Measurements from ENCODE around the gene KCNJ9. TPM values are rescaled to one million over a fixed set of nuclear protein-coding genes. Genes with fewer than 3 reads are reported as not detected.

The KCNJ9 gene
- polyA plus RNA-seq, 3 donors, result not detected

- H2AFZ ChIP-seq (ENCODE audit: insufficient read depth, low read depth, low read length, poor library complexity, severe bottlenecking), result no peak overlapping the region
- H3K4me3 Mint-ChIP-seq, result peak overlapping the region in 1 of 2 donors; percentile 90
- H3K9ac ChIP-seq (ENCODE audit: insufficient read depth, low read length, poor library complexity, severe bottlenecking), result peak overlapping the region; percentile 20
- H3K9me3 Mint-ChIP-seq, result no peaks in the 10 kb centered on the region
- H3K4me2 ChIP-seq (replicated peaks; ENCODE audit: extremely low read depth, low read length, poor library complexity, severe bottlenecking), result peak overlapping the region; percentile 95
- H3K4me3 ChIP-seq (replicated peaks in 1 of 3; ENCODE audit: low read depth in 2 of 3, low read length in 3 of 3), result peak overlapping the region in 1 of 3 experiments; percentile 86
- peaks cover 11 to 35% of the 10 kb centered on the region in 2 donors for H3K36me3 ChIP-seq (replicated peaks in 1 of 2; ENCODE audit: control insufficient read depth in 1 of 2, insufficient read depth in 2 of 2, low read length in 2 of 2)
- H3K36me3 Mint-ChIP-seq, result peaks cover 16 to 17% of the 10 kb centered on the region in 2 donors
- H3K79me2 ChIP-seq (ENCODE audit: insufficient read depth, low read length), result no peaks in the 10 kb centered on the region
- intact Hi-C loops (cut with micrococcal nuclease), result loop anchor here (5.0 to 10.0 kb wide), 3 partner anchors 111 to 312 kb away; partner anchors contain the start of genes DUSP23 (in 1 of the 2) and PEA15 (in 1 of the 2)
- H3K27ac Mint-ChIP-seq, result peak overlapping the region; percentile 63 to 89 (median 75)
- peak; percentile 74 to 88 (median 74) for DNase-seq
- H3K4me1 ChIP-seq (ENCODE audit: control insufficient read depth in 1 of 2, insufficient read depth in 2 of 2, low read length in 2 of 2), result peaks cover 40 to 47% of the 10 kb centered on the region in 2 donors
- peaks cover 9% of the 10 kb centered on the region for H4K20me1 ChIP-seq (ENCODE audit: insufficient read depth, low read length)
- peaks cover 34% of the 10 kb centered on the region for H3K4me1 Mint-ChIP-seq
- peak overlapping the region; percentile 12 to 71 for H3K27ac ChIP-seq (ENCODE audit: low read depth in 1 of 2, low read length in 2 of 2)
- H3K27me3 ChIP-seq (ENCODE audit: control insufficient read depth in 2 of 2, insufficient read depth in 2 of 2, low read length in 2 of 2), result no peaks in the 10 kb centered on the region
- peaks cover 3 to 12% (median 4%) of the 10 kb centered on the region in 3 donors for H3K27me3 Mint-ChIP-seq (ENCODE audit: low read depth in 3 of 3)
- H3K9me3 ChIP-seq (replicated peaks in 1 of 2; ENCODE audit: control insufficient read depth in 1 of 2, insufficient read depth in 1 of 2, low read length in 2 of 2), result no peaks in the 10 kb centered on the region
- WGBS (ENCODE audit: insufficient coverage), result 30% methylated on average over 4 of the region's 4 CpGs
- no peak for TF ChIP-seq CTCF (IDR thresholded peaks at IDR 0.05)
Observed at GRCh38 chr1:160096274-160097116, 15.2 kb downstream of the KCNJ9 start.

- H3K27me3 Mint-ChIP-seq (ENCODE audit: low read depth in 3 of 3), result peaks cover 3 to 12% (median 4%) of the 10 kb centered on the region in 3 donors
- no peaks in the 10 kb centered on the region for H3K9me3 ChIP-seq (replicated peaks in 1 of 2; ENCODE audit: control insufficient read depth in 1 of 2, insufficient read depth in 1 of 2, low read length in 2 of 2)
- no peak overlapping the region for H2AFZ ChIP-seq (ENCODE audit: insufficient read depth, low read depth, low read length, poor library complexity, severe bottlenecking)
- peaks cover 2 to 27% of the 10 kb centered on the region in 2 donors for H3K36me3 ChIP-seq (replicated peaks in 1 of 2; ENCODE audit: control insufficient read depth in 1 of 2, insufficient read depth in 2 of 2, low read length in 2 of 2)
- H4K20me1 ChIP-seq (ENCODE audit: insufficient read depth, low read length), result peaks cover 9% of the 10 kb centered on the region
- H3K36me3 Mint-ChIP-seq, result peaks cover 10 to 11% of the 10 kb centered on the region in 2 donors
- intact Hi-C loops (cut with micrococcal nuclease), result loop anchor here (5.0 to 10.0 kb wide), 3 partner anchors 110 to 313 kb away; partner anchors contain the start of genes DUSP23 (in 1 of the 2) and PEA15 (in 1 of the 2)
- 84% methylated on average over 5 of the region's 5 CpGs for WGBS (ENCODE audit: insufficient coverage)
- no peaks in the 10 kb centered on the region for H3K9me3 Mint-ChIP-seq
- no peaks in the 10 kb centered on the region for H3K79me2 ChIP-seq (ENCODE audit: insufficient read depth, low read length)
- H3K4me3 Mint-ChIP-seq, result peak overlapping the region; percentile 80 to 90
- H3K4me3 ChIP-seq (replicated peaks in 1 of 3; ENCODE audit: low read depth in 2 of 3, low read length in 3 of 3), result peak overlapping the region in 2 of 3 experiments; percentile 79 to 86
- peaks cover 41% of the 10 kb centered on the region for H3K4me1 Mint-ChIP-seq
- peaks cover 49 to 55% of the 10 kb centered on the region in 2 donors for H3K4me1 ChIP-seq (ENCODE audit: control insufficient read depth in 1 of 2, insufficient read depth in 2 of 2, low read length in 2 of 2)
- H3K9ac ChIP-seq (ENCODE audit: insufficient read depth, low read length, poor library complexity, severe bottlenecking), result peak overlapping the region; percentile 73
- peak overlapping the region; percentile 11 to 89 (median 79) for H3K27ac Mint-ChIP-seq
- DNase-seq, result peak in 1 of 3 donors; percentile 33
- peak overlapping the region; percentile 29 to 71 for H3K27ac ChIP-seq (ENCODE audit: low read depth in 1 of 2, low read length in 2 of 2)
- TF ChIP-seq CTCF (IDR thresholded peaks at IDR 0.05), result no peak
- peak overlapping the region; percentile 95 for H3K4me2 ChIP-seq (replicated peaks; ENCODE audit: extremely low read depth, low read length, poor library complexity, severe bottlenecking)
- H3K27me3 ChIP-seq (ENCODE audit: control insufficient read depth in 2 of 2, insufficient read depth in 2 of 2, low read length in 2 of 2), result no peaks in the 10 kb centered on the region
Observed at GRCh38 chr1:160097151-160097910, 16.0 kb downstream of the KCNJ9 start.

Measured in CD14-positive monocyte (primary cell).